ENCODE results near the gene WDR76. TPM values are rescaled to one million over a fixed set of nuclear protein-coding genes. Genes with fewer than 3 reads are reported as not detected.
"Not testable (repeated sequence)": the region's sequence is repeated elsewhere in the genome, so short reads cannot be mapped to it uniquely, and the experiment has no call there.

WDR76 gene
- total RNA-seq, 2 experiments from 2014 or later: 82.4 to 94.0 TPM

- H3K4me1 Mint-ChIP-seq (ENCODE audit: low read depth); CTCF ChIA-PET: not testable (repeated sequence)
- H3K36me3 Mint-ChIP-seq (ENCODE audit: low read depth): peaks cover 34% of the 10 kb centered on the region
Measured at GRCh38 chr15:43866636-43867035, 39.8 kb downstream of the WDR76 start.

GRCh38 chr15:43867096-43867495 is 40.3 kb downstream of the WDR76 start:
- H3K4me3 Mint-ChIP-seq: no peak overlapping the region
- no peaks in the 10 kb centered on the region for H3K4me1 Mint-ChIP-seq (ENCODE audit: low read depth)
- no peak for DNase-seq
- CTCF ChIA-PET: no interaction called here
- H3K9me3 Mint-ChIP-seq: no peaks in the 10 kb centered on the region
- intact Hi-C loops (cut with micrococcal nuclease): no loop called here
- H3K27me3 Mint-ChIP-seq (ENCODE audit: low read depth): no peaks in the 10 kb centered on the region
- H3K27ac Mint-ChIP-seq: no peak overlapping the region
- H3K36me3 Mint-ChIP-seq (ENCODE audit: low read depth): peaks cover 36% of the 10 kb centered on the region

More at GRCh38 chr15:43866636-43867035, 39.8 kb downstream of the WDR76 start:
- H3K9me3 Mint-ChIP-seq; H3K27me3 Mint-ChIP-seq (ENCODE audit: low read depth); intact Hi-C loops (cut with micrococcal nuclease); DNase-seq; H3K27ac Mint-ChIP-seq; H3K4me3 Mint-ChIP-seq: not testable (repeated sequence)

- Mint-ChIP-seq H3K4me3 (no peak overlapping the region), H3K27me3 (ENCODE audit: low read depth) (no peaks in the 10 kb centered on the region), H3K4me1 (ENCODE audit: low read depth) (no peaks in the 10 kb centered on the region), H3K27ac (no peak overlapping the region), H3K36me3 (ENCODE audit: low read depth) (peaks cover 36% of the 10 kb centered on the region), H3K9me3 (no peaks in the 10 kb centered on the region)
- CTCF ChIA-PET: interaction anchor here (0.6 to 1.1 kb wide), 3 partner anchors 10 to 68 kb away, joined by 3 to 5 read pairs (median 4); no protein-coding TSS in a partner anchor
- DNase-seq: no peak
- intact Hi-C loops (cut with micrococcal nuclease): no loop called here
Measured at GRCh38 chr15:43868406-43868805, 41.6 kb downstream of the WDR76 start.

- H3K27me3 Mint-ChIP-seq (ENCODE audit: low read depth): no peaks in the 10 kb centered on the region
- intact Hi-C loops (cut with micrococcal nuclease): no loop called here
- no peaks in the 10 kb centered on the region for H3K4me1 Mint-ChIP-seq (ENCODE audit: low read depth)
- CTCF ChIA-PET: interaction anchor here (1.2 kb wide), 1 partner anchor 11 kb away, joined by 4 read pairs; no protein-coding TSS in a partner anchor
- H3K4me3 Mint-ChIP-seq: no peak overlapping the region
- H3K9me3 Mint-ChIP-seq: no peaks in the 10 kb centered on the region
- no peak overlapping the region for H3K27ac Mint-ChIP-seq
- H3K36me3 Mint-ChIP-seq (ENCODE audit: low read depth): peaks cover 39% of the 10 kb centered on the region
- DNase-seq: no peak
Measured at GRCh38 chr15:43871835-43872234, 45.0 kb downstream of the WDR76 start.

- H3K9me3 Mint-ChIP-seq: no peaks in the 10 kb centered on the region
- H3K27me3 Mint-ChIP-seq (ENCODE audit: low read depth): no peaks in the 10 kb centered on the region
- CTCF ChIA-PET: no interaction called here
- no peaks in the 10 kb centered on the region for H3K4me1 Mint-ChIP-seq (ENCODE audit: low read depth)
- intact Hi-C loops (cut with micrococcal nuclease): no loop called here
- peak; percentile 10 for DNase-seq
- H3K4me3 Mint-ChIP-seq: no peak overlapping the region
- H3K36me3 Mint-ChIP-seq (ENCODE audit: low read depth): peaks cover 35% of the 10 kb centered on the region
- H3K27ac Mint-ChIP-seq: no peak overlapping the region
Measured at GRCh38 chr15:43872416-43873020, 45.7 kb downstream of the WDR76 start.

GRCh38 chr15:43873651-43874050 is 46.8 kb downstream of the WDR76 start:
- DNase-seq: no peak
- Mint-ChIP-seq H3K27ac (no peak overlapping the region), H3K4me1 (ENCODE audit: low read depth) (no peaks in the 10 kb centered on the region), H3K27me3 (ENCODE audit: low read depth) (no peaks in the 10 kb centered on the region), H3K36me3 (ENCODE audit: low read depth) (peaks cover 31% of the 10 kb centered on the region), H3K9me3 (no peaks in the 10 kb centered on the region), H3K4me3 (no peak overlapping the region)
- CTCF ChIA-PET: no interaction called here
- intact Hi-C loops (cut with micrococcal nuclease): no loop called here

GRCh38 chr15:43876872-43877271 is 50.1 kb downstream of the WDR76 start:
- intact Hi-C loops (cut with micrococcal nuclease): no loop called here
- no peak for DNase-seq
- Mint-ChIP-seq H3K36me3 (ENCODE audit: low read depth) (peaks cover 38% of the 10 kb centered on the region), H3K27me3 (ENCODE audit: low read depth) (no peaks in the 10 kb centered on the region), H3K9me3 (no peaks in the 10 kb centered on the region), H3K27ac (no peak overlapping the region), H3K4me1 (ENCODE audit: low read depth) (no peaks in the 10 kb centered on the region), H3K4me3 (no peak overlapping the region)
- CTCF ChIA-PET: no interaction called here

GRCh38 chr15:43877371-43877770 is 50.6 kb downstream of the WDR76 start:
- CTCF ChIA-PET: no interaction called here
- Mint-ChIP-seq H3K4me1 (ENCODE audit: low read depth) (no peaks in the 10 kb centered on the region), H3K27ac (no peak overlapping the region), H3K27me3 (ENCODE audit: low read depth) (no peaks in the 10 kb centered on the region), H3K4me3 (no peak overlapping the region), H3K9me3 (no peaks in the 10 kb centered on the region), H3K36me3 (ENCODE audit: low read depth) (peaks cover 38% of the 10 kb centered on the region)
- no peak for DNase-seq
- intact Hi-C loops (cut with micrococcal nuclease): no loop called here

GRCh38 chr15:43878446-43878845 is 51.6 kb downstream of the WDR76 start:
- intact Hi-C loops (cut with micrococcal nuclease): no loop called here
- Mint-ChIP-seq H3K4me1 (ENCODE audit: low read depth) (no peaks in the 10 kb centered on the region), H3K9me3 (no peaks in the 10 kb centered on the region), H3K27ac (no peak overlapping the region), H3K36me3 (ENCODE audit: low read depth) (peaks cover 44% of the 10 kb centered on the region), H3K27me3 (ENCODE audit: low read depth) (no peaks in the 10 kb centered on the region), H3K4me3 (no peak overlapping the region)
- CTCF ChIA-PET: interaction anchor here (0.7 to 0.9 kb wide), 3 partner anchors 10 to 188 kb away, joined by 3 read pairs; no protein-coding TSS in a partner anchor
- DNase-seq: no peak

GRCh38 chr15:43879386-43880355 is 52.9 kb downstream of the WDR76 start:
- Mint-ChIP-seq H3K4me3 (no peak overlapping the region), H3K27me3 (ENCODE audit: low read depth) (no peaks in the 10 kb centered on the region), H3K9me3 (no peaks in the 10 kb centered on the region), H3K36me3 (ENCODE audit: low read depth) (peaks cover 35% of the 10 kb centered on the region), H3K4me1 (ENCODE audit: low read depth) (no peaks in the 10 kb centered on the region), H3K27ac (no peak overlapping the region)
- CTCF ChIA-PET: no interaction called here
- no peak for DNase-seq
- intact Hi-C loops (cut with micrococcal nuclease): no loop called here

- H3K9me3 Mint-ChIP-seq: no peaks in the 10 kb centered on the region
- no peak overlapping the region for H3K4me3 Mint-ChIP-seq
- DNase-seq: no peak
- no peaks in the 10 kb centered on the region for H3K27me3 Mint-ChIP-seq (ENCODE audit: low read depth)
- peaks cover 35% of the 10 kb centered on the region for H3K36me3 Mint-ChIP-seq (ENCODE audit: low read depth)
- intact Hi-C loops (cut with micrococcal nuclease): no loop called here
- CTCF ChIA-PET: interaction anchor here (0.9 to 1.0 kb wide), 3 partner anchors 12 to 70 kb away, joined by 3 to 7 read pairs (median 3); no protein-coding TSS in a partner anchor
- no peaks in the 10 kb centered on the region for H3K4me1 Mint-ChIP-seq (ENCODE audit: low read depth)
- no peak overlapping the region for H3K27ac Mint-ChIP-seq
Measured at GRCh38 chr15:43880406-43881194, 53.8 kb downstream of the WDR76 start.

- Mint-ChIP-seq H3K36me3 (ENCODE audit: low read depth) (peaks cover 34% of the 10 kb centered on the region), H3K27ac (no peak overlapping the region), H3K27me3 (ENCODE audit: low read depth) (no peaks in the 10 kb centered on the region), H3K9me3 (no peaks in the 10 kb centered on the region), H3K4me3 (no peak overlapping the region), H3K4me1 (ENCODE audit: low read depth) (no peaks in the 10 kb centered on the region)
- DNase-seq: no peak
- CTCF ChIA-PET: interaction anchor here (0.7 to 1.0 kb wide), 4 partner anchors 12 to 70 kb away, joined by 3 to 7 read pairs (median 3); no protein-coding TSS in a partner anchor
- intact Hi-C loops (cut with micrococcal nuclease): no loop called here
Measured at GRCh38 chr15:43881245-43881644, 54.4 kb downstream of the WDR76 start.
